Epithelial cell of proximal tubule (primary cell): ENCODE data around the gene RERE. TPM values are rescaled to one million over a fixed set of nuclear protein-coding genes. Genes with fewer than 3 reads are reported as not detected.

Experiments
- DNase-seq: peaks from one replicate; pipeline ENCODE4 v3.0.0-alpha.2; 2011; ENCODE audit warnings: low read depth
- H3K4me3 ChIP-seq: 2 replicates; pipeline ENCODE4 v1.5.1; 2011; ENCODE audit warnings: low read depth, mild to moderate bottlenecking, low read length
- total RNA-seq: library from RNA; depleted of rRNA; stranded (reverse); fragments of >200 nt; gene quantifications from 2 replicates; pipeline ENCODE4 v1.2.3, GENCODE V29; 2015
- TF ChIP-seq, protein P1 (sequence below): conservative IDR thresholded peaks from 2 replicates; pipeline ENCODE4 v1.5.1; 2012; ENCODE audit warnings: low read depth, mild to moderate bottlenecking, low read length

RERE gene
- total RNA-seq, 1 donor from 2014 or later: 18.0 TPM

DNA sequence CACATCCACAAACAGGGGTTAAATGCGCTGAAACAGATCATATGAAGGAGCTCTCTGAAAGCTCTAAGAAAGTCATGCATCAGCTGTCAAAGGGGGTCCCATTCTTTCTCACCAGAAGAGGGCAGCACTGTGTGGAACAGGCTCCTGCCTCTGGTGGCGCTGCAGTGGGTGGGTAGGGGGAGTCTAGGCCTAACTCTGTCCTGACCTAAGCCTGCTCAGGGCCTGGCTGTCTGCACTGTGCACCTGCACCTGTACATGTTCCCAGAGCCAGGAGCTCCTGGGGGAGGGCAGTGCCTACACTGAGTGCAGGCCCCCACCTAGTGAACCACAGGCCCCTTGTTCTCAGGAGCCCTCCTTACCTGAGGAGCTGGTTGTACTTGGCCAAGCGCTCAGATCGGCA is 45.1 kb upstream of the RERE start:
- H3K4me3 ChIP-seq: no peak overlapping the region
- DNase-seq: no peak
- TF ChIP-seq, protein P1, sequence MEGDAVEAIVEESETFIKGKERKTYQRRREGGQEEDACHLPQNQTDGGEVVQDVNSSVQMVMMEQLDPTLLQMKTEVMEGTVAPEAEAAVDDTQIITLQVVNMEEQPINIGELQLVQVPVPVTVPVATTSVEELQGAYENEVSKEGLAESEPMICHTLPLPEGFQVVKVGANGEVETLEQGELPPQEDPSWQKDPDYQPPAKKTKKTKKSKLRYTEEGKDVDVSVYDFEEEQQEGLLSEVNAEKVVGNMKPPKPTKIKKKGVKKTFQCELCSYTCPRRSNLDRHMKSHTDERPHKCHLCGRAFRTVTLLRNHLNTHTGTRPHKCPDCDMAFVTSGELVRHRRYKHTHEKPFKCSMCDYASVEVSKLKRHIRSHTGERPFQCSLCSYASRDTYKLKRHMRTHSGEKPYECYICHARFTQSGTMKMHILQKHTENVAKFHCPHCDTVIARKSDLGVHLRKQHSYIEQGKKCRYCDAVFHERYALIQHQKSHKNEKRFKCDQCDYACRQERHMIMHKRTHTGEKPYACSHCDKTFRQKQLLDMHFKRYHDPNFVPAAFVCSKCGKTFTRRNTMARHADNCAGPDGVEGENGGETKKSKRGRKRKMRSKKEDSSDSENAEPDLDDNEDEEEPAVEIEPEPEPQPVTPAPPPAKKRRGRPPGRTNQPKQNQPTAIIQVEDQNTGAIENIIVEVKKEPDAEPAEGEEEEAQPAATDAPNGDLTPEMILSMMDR: peak; percentile 57

DNA sequence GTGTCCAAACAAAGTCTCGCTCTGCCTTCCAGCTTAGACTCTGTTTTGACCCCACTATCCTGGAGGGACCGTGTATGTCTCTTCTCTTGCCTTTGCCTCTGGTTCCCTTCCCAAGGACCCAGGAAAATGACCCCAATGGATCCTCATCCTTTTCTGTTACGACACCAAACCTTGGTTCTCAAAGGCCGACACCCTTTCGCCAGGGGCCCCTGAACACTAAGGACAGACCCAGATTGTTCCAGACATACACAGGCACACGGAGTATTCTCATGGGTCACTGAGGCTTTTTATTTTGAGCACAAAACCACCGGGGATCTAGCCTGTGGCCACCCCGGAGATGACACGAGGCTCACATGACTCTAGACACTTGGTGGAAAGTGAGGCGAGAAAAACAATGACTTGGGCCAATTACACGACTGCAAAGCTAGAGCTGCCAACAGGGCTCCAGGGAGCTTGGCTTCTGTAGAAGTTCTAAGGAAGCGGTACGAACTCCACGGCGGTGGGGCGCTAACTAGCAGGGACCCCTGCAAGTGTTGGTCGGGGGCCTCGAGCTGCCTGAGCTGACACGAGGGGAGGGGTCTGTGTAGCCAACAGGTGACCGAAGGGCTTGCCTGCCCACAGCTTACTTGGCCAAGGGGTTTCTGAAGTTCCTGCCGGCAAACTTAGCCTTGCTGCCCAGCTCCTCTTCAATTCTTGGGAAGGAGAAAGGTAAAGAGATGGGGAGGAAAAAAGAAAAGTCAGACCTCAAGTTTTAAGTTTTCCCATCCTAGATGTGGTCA is 43.5 kb upstream of the RERE start:
- H3K4me3 ChIP-seq: no peak overlapping the region
- no peak for DNase-seq
- TF ChIP-seq, protein P1: no peak

DNA sequence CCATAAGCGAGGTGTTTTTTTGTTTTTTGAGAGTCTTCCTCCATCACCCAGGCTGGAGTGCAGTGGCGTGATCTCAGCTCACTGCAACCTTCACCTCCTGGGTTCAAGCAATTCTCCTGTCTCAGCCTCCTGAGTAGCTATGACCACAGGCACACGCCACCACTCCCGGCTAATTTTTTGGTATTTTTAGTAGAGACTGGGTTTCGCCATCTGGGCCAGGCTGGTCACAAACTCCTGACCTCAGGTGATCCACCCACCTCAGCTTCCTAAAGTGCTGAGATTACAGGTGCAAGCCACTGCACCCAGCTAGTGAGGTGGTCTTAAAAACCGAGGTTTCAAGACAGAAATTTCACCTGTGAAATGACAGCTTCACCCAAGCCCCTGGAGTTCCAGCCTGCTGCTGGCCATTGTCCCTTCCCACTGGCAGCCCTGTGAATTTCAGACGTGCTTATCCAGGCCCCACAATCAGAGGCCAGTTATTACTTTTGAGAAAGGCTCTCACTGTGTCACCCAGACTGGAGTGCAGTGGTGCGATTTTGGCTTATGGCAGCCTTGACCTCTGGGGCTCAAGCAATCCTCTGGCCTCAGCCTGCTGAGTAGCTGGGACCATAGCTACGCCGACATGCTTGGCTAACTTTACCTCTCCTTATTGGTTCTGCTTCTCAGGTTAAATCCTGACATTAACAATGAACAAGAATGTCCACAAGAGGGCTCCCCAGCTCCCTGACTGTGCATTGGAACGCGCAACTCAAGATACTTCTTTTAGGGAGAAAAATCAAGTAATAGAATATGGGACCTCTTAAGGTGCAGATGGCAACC is 41.7 kb upstream of the RERE start:
- H3K4me3 ChIP-seq: no peak overlapping the region
- no peak for DNase-seq
- TF ChIP-seq, protein P1: peak; percentile 71

DNA sequence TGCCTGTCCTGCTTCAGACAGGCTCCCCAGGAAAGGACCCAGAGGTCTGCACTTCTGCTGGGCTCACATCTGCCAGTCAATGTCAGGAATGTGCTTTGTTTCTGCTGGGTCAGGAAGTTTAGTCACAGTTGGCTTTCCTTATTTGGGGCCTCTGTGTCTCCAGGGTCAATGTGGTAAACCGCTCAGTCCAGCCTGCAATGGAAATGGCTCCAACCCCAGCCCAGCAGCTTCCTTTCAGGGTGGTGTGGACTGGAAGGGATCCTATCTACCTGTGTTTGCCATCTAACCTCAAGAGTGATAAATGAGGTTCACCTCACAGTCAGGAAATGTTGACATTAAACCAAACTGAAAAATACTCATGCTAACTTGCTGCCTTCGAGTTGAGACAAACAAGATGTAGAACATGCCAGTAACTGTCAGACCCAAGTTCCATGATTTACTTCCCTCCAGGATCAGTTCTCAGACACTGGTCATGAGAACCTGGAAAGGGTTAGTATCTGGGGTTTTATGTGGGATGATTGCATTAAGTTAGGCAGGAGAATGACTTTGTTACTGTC is 40.8 kb upstream of the RERE start:
- no peak for DNase-seq
- no peak overlapping the region for H3K4me3 ChIP-seq
- TF ChIP-seq, protein P1: no peak

DNA sequence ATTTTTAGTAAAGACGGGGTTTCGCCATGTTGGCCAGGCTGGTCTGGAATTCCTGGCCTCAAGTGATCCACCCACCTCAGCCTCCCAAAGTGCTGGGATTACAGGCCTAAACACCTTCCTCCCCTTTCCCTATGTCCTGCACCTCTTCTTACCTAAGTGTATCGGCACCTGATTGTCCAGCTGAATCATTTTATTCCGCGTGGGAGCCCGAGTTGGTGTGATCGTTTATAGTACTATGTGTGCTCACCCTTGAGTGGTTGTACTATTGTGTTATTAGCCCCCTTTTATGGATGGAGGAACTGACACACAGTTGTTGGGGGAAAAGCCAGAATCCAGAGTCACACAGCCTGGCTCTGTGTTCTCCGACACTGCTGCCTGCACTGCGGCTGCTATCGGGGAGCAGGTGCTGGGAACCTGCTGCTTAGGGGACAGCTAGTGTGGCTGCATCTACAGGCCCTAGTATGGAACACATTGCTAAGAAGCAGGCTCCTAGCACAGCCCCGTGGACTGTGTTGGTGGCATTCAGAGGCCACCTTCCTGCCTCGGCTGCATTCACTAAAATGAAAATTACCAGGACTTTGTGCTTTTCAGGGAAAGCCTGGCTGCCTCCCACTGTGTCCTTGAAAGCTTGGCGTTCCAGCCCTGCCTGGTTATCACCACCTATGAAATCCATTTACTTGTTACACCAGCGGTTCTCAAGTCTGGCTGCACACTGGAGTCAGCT is 39.4 kb upstream of the RERE start:
- H3K4me3 ChIP-seq: no peak overlapping the region
- DNase-seq: no peak
- TF ChIP-seq, protein P1: no peak

DNA sequence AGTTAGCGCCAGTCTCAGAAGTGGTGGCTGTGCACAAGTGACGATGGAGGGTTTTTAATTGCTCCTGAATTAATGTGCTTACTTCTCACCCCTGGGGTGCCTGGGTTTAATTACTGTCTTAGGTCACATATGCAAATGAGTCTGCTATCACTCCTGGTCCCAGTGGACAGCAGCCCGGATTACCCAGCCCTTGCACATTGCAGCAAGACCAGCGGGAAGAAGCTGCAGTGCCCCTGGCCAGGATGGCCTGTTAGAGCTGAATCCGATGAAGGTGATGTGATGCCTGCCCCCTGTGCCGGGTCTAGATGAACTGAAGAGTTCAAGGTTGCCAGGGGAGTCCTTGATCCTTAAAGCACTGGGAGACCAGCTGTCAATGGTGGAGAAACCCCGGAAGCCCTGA is 36.8 kb upstream of the RERE start:
- DNase-seq: no peak
- TF ChIP-seq, protein P1: no peak
- no peak overlapping the region for H3K4me3 ChIP-seq
